Islet of Langerhans (tissue), 1 donor: ENCODE results near the gene LAMC2.
"Not testable (repeated sequence)": the region's sequence is repeated elsewhere in the genome, so short reads cannot be mapped to it uniquely, and the experiment has no call there.

Experiments used
- FAIRE-seq: peaks from one replicate; lab custom pipeline; 2011; peaks lifted over from hg19 to GRCh38; lab: Jason Lieb, UNC

LAMC2 gene

DNA sequence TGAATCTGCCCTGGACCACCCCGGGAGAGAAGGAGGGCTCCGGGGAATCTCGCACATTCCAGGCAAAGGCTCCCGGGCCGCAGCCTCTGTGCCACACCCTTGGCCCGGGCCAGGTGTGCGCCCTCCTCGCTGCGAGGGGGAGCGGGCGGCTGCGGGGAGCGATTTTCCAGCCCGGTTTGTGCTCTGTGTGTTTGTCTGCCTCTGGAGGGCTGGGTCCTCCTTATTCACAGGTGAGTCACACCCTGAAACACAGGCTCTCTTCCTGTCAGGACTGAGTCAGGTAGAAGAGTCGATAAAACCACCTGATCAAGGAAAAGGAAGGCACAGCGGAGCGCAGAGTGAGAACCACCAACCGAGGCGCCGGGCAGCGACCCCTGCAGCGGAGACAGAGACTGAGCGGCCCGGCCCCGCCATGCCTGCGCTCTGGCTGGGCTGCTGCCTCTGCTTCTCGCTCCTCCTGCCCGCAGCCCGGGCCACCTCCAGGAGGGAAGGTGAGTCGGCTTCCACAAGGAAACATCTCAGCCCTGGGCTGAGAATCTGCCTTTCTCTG, at the start of gene LAMC2:
LAMC2 (plus strand) TSS at position 324 of the 550 bp plus-strand sequence; CDS start at position 413, 89 bp downstream.
- FAIRE-seq, result peak; percentile 84

GRCh38 chr1:183137782-183138181, 48.3 kb upstream of the LAMC2 start:
- FAIRE-seq, result no peak

DNA sequence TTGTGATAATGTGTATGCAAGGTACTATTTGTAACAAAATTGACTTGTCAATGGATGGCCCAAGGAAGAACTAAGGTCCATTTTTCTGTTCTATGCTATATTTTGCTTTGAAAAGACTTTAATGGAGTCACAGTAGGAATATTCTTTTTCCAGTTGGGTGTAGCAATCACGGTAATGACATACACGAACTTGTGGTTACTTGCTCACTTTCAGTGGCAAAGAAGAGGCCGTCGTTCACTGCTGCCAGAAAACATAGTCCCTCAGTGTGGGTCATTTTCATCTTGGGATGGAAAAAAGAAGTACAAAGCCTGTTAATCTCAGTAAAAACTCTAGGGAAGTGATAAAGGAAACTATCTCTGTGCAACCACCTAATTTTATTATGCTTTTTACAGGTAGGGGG, 47.8 kb upstream of the LAMC2 start:
- no peak for FAIRE-seq

DNA sequence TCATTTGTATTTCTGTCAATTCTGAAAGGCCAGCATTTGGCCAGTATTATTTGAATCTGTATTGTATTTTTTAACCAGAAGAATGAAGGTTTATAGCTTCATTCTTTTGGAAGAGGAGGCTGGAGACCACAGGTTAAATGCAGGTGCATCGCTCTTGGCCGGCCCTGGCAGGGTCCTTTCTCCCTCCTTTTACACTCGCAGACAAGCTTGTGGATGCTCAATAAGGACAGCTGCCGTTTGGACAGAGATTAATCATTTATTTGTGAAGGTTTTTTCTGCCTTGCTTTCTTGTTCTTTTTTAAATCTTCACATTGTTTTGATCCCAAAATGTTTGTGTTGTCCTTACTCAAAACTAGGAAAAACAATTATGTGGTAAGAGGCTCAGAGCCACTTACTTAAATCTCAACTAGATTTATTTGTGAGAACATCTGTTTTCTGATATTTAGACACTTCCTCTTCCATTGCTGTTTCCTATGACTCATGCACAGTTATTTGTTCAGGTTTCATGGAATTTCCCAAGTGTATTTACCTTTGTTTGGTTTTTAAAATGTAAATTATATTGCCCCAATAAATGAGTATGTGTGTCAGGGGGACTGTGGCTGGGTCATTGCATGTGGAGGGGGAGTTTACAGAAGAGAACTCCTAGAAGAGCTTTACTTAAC, 46.7 kb upstream of the LAMC2 start:
- FAIRE-seq, result peak; percentile 74

- FAIRE-seq, result no peak
Observed at GRCh38 chr1:183140633-183141032, 45.4 kb upstream of the LAMC2 start.

- no peak for FAIRE-seq
Observed at GRCh38 chr1:183142171-183142570, 43.9 kb upstream of the LAMC2 start.

GRCh38 chr1:183143576-183144315, 42.3 kb upstream of the LAMC2 start:
- FAIRE-seq, result no peak

- no peak for FAIRE-seq
Observed at GRCh38 chr1:183144752-183145151, 41.3 kb upstream of the LAMC2 start.

- FAIRE-seq, result no peak
Observed at GRCh38 chr1:183147735-183148134, 38.3 kb upstream of the LAMC2 start.

DNA sequence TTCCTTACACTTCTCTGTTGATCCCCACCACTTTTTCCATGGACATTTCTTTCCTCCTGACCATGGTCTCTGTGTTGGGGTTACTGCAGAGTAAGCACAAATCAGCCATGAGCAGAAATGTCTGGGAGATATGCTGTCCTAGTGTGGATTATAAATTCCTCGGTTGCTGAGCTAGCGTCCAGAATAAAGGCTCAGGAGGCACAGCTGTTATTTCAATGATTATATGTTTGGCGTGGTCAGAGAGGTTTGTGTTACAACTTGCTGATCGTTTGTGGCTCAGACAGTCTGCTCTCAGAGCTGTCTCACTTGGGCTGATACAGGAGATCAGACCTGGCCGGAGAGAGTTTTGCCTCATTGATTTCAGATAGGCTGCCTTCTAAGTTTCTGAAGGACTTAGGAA, 37.5 kb upstream of the LAMC2 start:
- no peak for FAIRE-seq

GRCh38 chr1:183149273-183149672, 36.8 kb upstream of the LAMC2 start:
- FAIRE-seq, result no peak

DNA sequence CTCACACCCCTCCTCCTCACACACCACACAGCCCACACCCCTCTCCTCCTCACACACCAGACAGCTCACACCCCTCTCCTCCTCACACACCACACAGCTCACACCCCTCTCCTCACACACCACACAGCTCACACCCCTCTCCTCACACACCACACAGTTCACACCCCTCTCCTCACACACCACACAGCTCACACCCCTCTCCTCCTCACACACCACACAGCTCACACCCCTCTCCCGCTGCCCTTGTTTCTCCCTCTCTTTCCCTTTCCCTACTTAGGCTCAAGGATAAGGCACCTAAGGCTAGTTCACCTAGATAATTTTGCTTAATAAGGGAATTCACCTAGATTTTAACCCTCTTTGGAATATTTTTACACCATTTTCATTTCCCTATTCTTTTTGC, 36.0 kb upstream of the LAMC2 start:
- not testable (repeated sequence) for FAIRE-seq

GRCh38 chr1:183150445-183150844, 35.6 kb upstream of the LAMC2 start:
- no peak for FAIRE-seq

DNA sequence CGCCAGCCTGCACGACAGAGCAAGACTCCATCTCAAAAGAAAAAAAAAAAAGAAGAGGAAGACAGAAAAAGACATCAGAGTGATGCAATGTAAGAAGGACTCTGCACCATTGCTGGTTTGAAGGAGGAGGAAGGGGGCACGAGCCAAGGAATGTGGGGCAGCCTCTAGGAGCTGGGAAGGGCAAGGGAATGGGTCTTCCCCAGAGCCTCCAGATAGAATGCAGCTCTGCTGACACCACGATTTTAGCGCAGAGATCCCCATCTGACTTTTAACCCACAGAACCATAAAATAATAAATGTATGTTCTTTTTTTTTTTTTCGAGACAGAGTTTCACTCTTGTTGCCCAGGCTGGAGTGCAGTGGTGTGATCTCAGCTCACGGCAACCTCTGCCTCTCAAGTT, 33.9 kb upstream of the LAMC2 start:
- FAIRE-seq, result no peak

- FAIRE-seq, result no peak
Observed at GRCh38 chr1:183155939-183156338, 30.1 kb upstream of the LAMC2 start.

DNA sequence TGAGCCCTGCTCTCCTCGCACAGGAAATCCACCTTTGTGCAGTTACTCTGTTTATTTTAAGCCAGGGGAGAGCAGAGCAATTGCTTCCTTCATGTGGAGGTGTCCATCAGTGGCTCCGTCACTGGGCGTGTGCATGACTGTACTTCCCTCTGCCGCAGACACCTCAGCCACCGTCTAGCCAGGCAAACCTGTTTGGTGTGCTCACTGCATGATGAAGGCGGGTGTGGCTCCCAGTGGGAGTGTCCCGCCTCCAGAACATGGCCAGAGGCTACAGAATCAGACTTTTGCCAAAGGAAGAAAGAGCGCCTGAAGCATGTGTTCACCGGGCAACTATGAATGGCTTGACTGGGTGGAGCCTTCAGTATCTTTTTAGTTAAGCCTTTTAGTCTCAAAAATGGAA, 26.1 kb upstream of the LAMC2 start:
- no peak for FAIRE-seq

DNA sequence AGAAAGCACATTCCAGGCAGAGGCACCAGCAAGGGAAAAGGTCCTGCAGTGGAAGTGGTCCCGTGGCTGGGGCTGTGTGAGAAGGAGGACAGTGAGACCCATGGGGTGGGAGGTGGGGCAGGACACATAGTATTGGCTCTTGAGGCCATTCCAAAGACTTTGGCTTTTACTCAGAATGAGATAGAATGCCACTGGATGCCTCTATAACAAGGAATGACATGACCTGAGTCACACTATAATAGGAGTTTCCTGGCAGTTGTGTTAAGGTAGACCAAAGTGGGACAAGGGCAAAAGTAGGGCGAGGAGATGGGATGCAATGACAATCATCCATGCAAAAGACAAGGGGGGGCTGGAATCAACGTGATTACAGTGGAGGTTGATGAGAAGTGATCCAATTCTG, 24.7 kb upstream of the LAMC2 start:
- FAIRE-seq, result no peak

- FAIRE-seq, result no peak
Observed at GRCh38 chr1:183163316-183163715, 22.7 kb upstream of the LAMC2 start.

DNA sequence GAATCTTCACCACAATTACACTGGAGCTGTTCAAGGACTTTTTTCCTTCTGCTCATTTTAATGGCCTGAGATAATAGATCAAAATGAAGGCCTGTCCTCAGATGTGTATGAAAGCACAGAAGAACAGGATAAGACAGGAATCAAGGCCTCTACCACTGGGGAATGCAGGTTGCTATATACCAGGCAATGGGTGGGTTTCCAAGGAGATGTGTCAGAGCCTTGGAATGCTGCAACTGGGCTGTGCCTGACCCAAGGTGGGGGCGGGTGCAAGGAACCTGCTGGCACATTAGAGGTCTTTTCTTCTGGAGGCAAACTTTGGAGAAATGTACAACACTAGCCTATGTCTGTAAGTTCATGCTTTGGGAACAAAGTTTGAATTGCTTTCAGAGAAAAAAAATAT, 21.7 kb upstream of the LAMC2 start:
- FAIRE-seq, result no peak

- FAIRE-seq, result no peak
Observed at GRCh38 chr1:183164963-183165362, 21.1 kb upstream of the LAMC2 start.

- no peak for FAIRE-seq
Observed at GRCh38 chr1:183165456-183165855, 20.6 kb upstream of the LAMC2 start.

DNA sequence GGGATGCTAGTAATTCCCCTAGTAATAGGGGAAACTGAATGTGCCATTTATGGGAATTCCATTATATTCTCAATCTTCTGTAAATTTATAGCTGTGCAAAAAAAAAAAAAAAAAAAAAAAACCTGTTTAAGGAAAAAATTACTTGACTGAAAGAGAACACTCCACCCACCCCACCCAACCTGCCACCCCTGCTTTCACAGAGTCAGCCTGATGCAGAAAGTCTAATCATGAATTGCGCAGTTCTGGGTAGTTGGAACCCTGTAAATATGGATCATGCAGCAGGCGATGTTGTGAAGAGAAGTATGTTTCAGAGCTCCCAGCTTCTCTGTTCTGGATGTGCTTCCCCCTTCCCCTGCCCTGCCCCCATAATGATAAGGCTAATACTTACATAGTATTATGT, 19.6 kb upstream of the LAMC2 start:
- FAIRE-seq, result no peak

- no peak for FAIRE-seq
Observed at GRCh38 chr1:183167676-183168075, 18.4 kb upstream of the LAMC2 start.

GRCh38 chr1:183168308-183168707, 17.8 kb upstream of the LAMC2 start:
- no peak for FAIRE-seq
